ENCODE results near the gene EML1.
A peak's percentile ranks its signal among the peaks of the same experiment; 100 is the strongest.
"Not testable (repeated sequence)": the region's sequence is repeated elsewhere in the genome, so short reads cannot be mapped to it uniquely, and the experiment has no call there.

Gene EML1

DNA sequence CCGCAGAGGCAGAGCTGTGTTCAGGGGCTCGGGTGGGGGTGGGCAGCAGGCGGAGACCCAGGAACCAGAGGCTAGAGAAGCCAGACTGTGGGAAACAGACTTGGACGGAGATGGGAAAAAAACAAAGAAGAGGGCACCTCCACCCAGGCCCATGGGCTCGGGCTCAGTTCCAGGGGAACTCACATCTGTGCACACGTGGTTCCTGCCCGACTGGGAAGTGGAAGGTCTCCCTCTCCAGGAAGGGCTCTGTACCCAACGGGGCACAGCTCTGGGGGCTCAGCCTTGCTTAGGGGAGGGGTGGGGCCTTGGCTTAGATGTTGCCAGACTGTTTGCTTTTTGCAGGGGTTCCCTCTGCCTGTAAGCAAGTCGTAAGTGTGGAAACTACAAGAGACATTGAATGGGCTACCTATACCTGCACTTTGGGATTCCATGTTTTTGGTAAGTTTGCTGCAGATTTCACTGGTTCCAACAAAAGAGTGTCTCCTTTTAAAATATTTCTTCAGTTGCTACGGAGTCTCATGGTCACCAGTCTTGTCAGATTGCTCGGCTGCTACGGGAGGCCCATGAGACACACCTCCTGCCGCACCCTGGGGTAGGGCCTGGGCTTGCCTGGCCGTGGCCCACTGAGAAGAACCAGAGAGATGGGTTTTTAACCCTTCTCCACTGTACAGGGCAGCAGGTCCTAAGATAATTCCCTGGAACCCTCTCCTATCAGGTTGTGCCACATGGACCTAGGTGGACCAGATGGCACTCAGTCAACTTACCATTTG lies 144.4 kb downstream of the EML1 start:
- DNase-seq: no peak
- intact Hi-C loops (cut with DNase I): no loop called here

GRCh38 chr14:99938376-99938775 lies 145.2 kb downstream of the EML1 start:
- intact Hi-C loops (cut with DNase I): no loop called here
- DNase-seq: no peak

- intact Hi-C loops (cut with DNase I): no loop called here
- DNase-seq: no peak
Measured at GRCh38 chr14:99938896-99939295, 145.7 kb downstream of the EML1 start.

GRCh38 chr14:99939421-99939820 lies 146.2 kb downstream of the EML1 start:
- intact Hi-C loops (cut with DNase I): no loop called here
- DNase-seq: no peak

DNA sequence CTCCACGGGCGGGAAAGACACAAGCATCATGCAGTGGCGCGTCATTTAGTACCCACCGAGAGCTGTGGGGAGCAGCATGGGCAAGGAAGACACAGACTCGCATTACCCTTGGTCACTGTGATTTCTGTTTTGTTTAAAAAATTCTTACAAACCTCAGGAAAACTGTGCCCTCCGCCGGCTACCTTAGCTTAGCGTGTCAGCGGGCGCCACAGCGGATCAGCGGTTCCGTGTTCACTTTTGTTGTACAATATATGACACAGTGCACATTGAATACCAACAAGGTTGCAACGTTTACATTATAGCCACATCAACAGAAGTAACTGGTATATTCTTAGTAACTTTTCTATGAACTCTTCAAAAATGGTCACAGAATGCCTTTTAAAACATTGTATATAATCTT lies 146.9 kb downstream of the EML1 start:
- intact Hi-C loops (cut with DNase I): no loop called here
- peak in 1 of 42 donors; percentile 38 for DNase-seq

GRCh38 chr14:99941211-99941610 lies 148.0 kb downstream of the EML1 start:
- DNase-seq: no peak
- intact Hi-C loops (cut with DNase I): no loop called here

GRCh38 chr14:99943620-99944019 lies 150.4 kb downstream of the EML1 start:
- DNase-seq: no peak
- intact Hi-C loops (cut with DNase I): no loop called here

DNA sequence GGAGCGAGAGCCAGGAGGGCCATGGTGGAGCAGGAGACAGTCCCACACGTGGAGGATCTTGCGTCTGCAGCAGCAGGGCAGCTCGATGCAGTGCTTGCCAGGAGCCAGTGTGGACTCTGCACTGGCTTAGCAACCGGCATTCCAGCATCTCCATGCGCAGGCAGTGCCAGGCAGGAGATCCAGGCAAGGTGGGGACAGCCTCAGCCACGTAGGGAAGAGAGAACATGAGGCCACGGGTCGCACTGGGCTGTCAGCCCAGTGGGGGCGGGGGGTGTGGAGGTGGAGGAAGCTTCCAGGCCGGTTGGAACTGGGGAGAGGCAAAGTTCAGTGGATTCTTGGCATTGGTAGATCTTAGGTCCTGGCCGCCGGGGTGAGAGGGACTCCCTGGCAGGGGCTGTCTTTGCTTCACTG lies 151.0 kb downstream of the EML1 start:
- intact Hi-C loops (cut with DNase I): no loop called here
- no peak for DNase-seq

GRCh38 chr14:99945732-99946651 lies 152.8 kb downstream of the EML1 start:
- DNase-seq: peak in 17 of 42 donors; percentile 19 to 68 (median 45)
- intact Hi-C loops (cut with DNase I): no loop called here

- intact Hi-C loops (cut with DNase I): no loop called here
- peak in 25 of 42 donors; percentile 26 to 74 (median 50) for DNase-seq
Measured at GRCh38 chr14:99946652-99947489, 153.7 kb downstream of the EML1 start.

DNA sequence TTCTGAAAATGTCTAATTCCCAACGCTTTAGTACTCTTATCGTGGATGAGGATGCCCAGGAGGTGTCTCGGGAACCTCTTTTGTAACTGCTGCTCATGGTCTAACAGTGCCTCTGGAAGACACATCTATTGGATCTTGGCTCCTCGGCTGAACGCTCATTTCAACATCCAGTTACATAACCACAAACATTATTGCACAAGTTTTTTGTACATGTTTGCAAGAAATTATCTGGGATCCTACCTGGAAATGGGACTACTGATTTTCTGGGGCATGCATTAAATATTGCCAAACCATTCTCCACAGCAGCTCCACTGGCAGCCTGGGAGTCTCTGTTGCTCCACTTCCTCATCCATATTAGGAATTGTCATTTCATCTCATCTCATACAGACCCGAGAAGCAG lies 154.5 kb downstream of the EML1 start:
- intact Hi-C loops (cut with DNase I): no loop called here
- peak in 5 of 42 donors; percentile 11 to 36 (median 24) for DNase-seq

DNA sequence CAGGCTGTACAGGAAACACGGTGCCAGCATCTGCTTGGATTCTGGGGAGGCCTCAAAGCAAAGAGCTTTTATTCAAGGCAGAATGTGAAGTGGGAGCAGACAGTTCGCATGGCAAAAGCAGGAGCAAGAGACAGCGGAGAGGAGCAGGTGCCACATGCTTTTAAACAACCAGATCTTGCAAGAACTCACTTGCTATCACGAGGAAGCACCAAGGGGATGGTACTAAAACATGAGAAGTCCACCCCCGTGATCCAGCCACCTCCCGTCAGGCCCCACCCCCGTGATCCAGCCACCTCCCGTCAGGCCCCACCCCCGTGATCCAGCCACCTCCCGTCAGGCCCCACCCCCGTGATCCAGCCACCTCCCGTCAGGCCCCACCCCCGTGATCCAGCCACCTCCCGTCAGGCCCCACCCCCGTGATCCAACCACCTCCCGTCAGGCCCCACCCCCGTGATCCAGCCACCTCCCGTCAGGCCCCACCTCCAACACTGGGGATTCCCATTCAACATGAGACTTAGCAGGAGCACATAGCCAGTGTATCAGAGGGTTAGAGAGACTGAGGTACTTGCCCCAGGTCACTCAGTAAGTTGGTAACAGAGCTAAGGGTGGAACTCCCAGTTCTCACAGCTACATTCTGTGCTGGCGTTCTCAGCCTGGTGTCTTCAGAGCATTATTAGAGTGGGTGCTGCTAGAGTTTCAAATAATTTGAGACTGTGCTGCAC lies 156.0 kb downstream of the EML1 start:
- intact Hi-C loops (cut with DNase I): not testable (repeated sequence)
- DNase-seq: peak in 9 of 42 donors; percentile 15 to 69 (median 34)

- DNase-seq: peak in 1 of 42 donors; percentile 2
- intact Hi-C loops (cut with DNase I): no loop called here
Measured at GRCh38 chr14:99950181-99950580, 157.0 kb downstream of the EML1 start.

DNA sequence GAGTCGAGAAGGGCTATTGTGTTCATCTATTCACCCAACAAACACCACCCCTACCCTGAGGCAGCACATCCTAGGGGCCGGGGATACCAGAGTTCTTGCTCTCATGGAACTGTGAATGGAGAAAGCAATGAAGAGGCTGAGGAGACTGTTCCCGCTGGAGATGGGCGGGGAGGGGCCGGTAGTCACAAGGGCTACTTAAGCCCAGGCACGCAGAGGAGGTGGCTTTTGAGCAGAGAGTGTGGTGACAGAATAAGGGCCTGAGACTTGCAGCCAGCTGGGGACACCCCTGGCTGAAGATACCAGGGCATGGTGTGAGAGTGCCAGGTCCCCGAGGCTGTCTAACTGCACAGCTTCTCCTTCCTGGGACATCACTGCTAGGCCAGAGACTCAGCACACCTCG lies 157.9 kb downstream of the EML1 start:
- peak in 1 of 42 donors; percentile 11 for DNase-seq
- intact Hi-C loops (cut with DNase I): no loop called here

DNA sequence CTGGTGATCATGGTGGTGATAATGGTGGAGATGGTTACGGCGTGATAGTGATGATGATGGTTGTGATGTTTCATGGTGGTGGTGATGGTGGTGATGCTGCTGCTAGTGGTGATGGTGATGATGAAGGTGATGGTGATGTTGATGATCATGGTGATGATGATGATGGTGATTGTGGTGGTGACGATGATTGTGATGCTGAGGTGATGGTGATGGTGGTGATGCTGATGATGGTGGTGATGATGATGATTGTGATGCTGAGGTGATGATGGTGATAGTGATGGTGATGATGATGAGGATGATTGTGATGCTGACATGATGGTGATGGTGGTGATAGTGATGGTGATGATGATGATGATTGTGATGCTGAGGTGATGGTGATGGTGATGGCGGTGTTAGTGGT lies 158.8 kb downstream of the EML1 start:
- intact Hi-C loops (cut with DNase I): no loop called here
- peak in 1 of 42 donors; percentile 2 for DNase-seq

GRCh38 chr14:99952453-99952852 lies 159.2 kb downstream of the EML1 start:
- intact Hi-C loops (cut with DNase I): no loop called here
- no peak for DNase-seq

GRCh38 chr14:99955826-99956455 lies 162.7 kb downstream of the EML1 start:
- peak in 2 of 42 donors; percentile 5 to 28 for DNase-seq
- intact Hi-C loops (cut with DNase I): no loop called here

DNA sequence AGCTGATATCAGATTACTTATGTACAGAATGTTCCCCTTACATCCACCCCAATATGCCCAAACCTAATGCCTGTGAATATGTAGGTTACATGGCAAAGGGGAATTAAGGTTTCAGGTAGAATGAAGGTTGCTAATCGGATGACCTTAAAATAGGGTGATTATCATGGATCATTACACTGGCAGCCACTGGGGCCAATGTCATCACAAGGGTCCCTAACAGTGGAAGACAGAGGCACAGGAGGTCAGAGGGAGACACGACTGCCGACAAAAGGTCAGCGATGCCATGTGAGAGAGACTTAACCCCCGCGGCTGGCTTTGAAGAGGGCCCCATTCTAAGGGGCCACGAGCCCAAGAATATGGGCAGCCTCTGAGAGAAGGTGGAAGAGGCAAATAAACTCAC lies 165.2 kb downstream of the EML1 start:
- intact Hi-C loops (cut with DNase I): no loop called here
- peak in 3 of 42 donors; percentile 2 to 7 (median 5) for DNase-seq

All from head of caudate nucleus (tissue), 42 donors.